ENCODE results near the gene AMY2A. TPM values are rescaled to one million over a fixed set of nuclear protein-coding genes. Genes with fewer than 3 reads are reported as not detected.
A peak's percentile ranks its signal among the peaks of the same experiment; 100 is the strongest.
"Not testable (repeated sequence)": the region's sequence is repeated elsewhere in the genome, so short reads cannot be mapped to it uniquely, and the experiment has no call there.

AMY2A gene
- total and polyA plus RNA-seq, 8 donors: 1,297 to 10,733 (median 4,622) TPM

- Histone ChIP-seq H3K27me3 (no peaks in the 10 kb centered on the region), H3K36me3 (no peaks in the 10 kb centered on the region), H3K4me1 (peaks cover 10 to 25% (median 21%) of the 10 kb centered on the region in 3 donors), H3K9me3 (no peaks in the 10 kb centered on the region), H3K27ac (peak overlapping the region in 2 of 4 donors; percentile 28 to 71), H3K4me3 (peak overlapping the region in 1 of 4 donors; percentile 0)
- 23 to 30% methylated on average over 3 of the region's 3 CpGs for whole genome bisulfite sequencing, 2 donors
- peak; percentile 30 to 66 (median 50) for ATAC-seq
- intact Hi-C loops (cut with DNase I): no loop called here
- no peak for TF ChIP-seq CTCF (IDR thresholded peaks at IDR 0.05)
- FAIRE-seq: no peak
- DNase-seq: no peak
Measured at GRCh38 chr1:103583887-103584286, 33.3 kb upstream of the AMY2A start.

- no peak for TF ChIP-seq CTCF (IDR thresholded peaks at IDR 0.05)
- Histone ChIP-seq H3K36me3 (no peaks in the 10 kb centered on the region), H3K27me3 (no peaks in the 10 kb centered on the region), H3K4me3 (no peak overlapping the region), H3K4me1 (peaks cover 7 to 22% (median 18%) of the 10 kb centered on the region in 3 donors), H3K9me3 (no peaks in the 10 kb centered on the region), H3K27ac (peak overlapping the region in 2 of 4 donors; percentile 28 to 71)
- DNase-seq (no peak), ATAC-seq (peak; percentile 18 to 70 (median 62)), FAIRE-seq (peak; percentile 45)
- WGBS, 2 donors: 26 to 32% methylated on average over 2 of the region's 2 CpGs
- intact Hi-C loops (cut with DNase I): no loop called here
Measured at GRCh38 chr1:103584537-103584936, 32.7 kb upstream of the AMY2A start.

GRCh38 chr1:103602740-103603139 is 14.5 kb upstream of the AMY2A start:
- H3K4me1 ChIP-seq; H3K27ac ChIP-seq; DNase-seq; H3K36me3 ChIP-seq; H3K9me3 ChIP-seq; H3K27me3 ChIP-seq; intact Hi-C loops (cut with DNase I); H3K4me3 ChIP-seq: not testable (repeated sequence)
- no CpG with 5 or more reads among the region's 3 CpGs for WGBS, 2 donors
- FAIRE-seq (peak; percentile 37), ATAC-seq (peak in 2 of 4 donors; percentile 37 to 47)

- no peak for FAIRE-seq
- H3K27me3 ChIP-seq: no peaks in the 10 kb centered on the region
- peak overlapping the region; percentile 6 to 84 (median 37) for H3K27ac ChIP-seq
- 50 to 58% methylated on average over 2 of the region's 2 CpGs for WGBS, 2 donors
- H3K36me3 ChIP-seq: no peaks in the 10 kb centered on the region
- intact Hi-C loops (cut with DNase I): no loop called here
- H3K4me3 ChIP-seq: no peak overlapping the region
- H3K9me3 ChIP-seq: no peaks in the 10 kb centered on the region
- DNase-seq: peak in 2 of 6 donors; percentile 14 to 38
- peaks cover 0 to 8% (median 6%) of the 10 kb centered on the region in 3 donors for H3K4me1 ChIP-seq
- ATAC-seq: peak; percentile 50 to 64 (median 55)
- TF ChIP-seq CTCF (IDR thresholded peaks at IDR 0.05): no peak
Measured at GRCh38 chr1:103616362-103616761, 865 bp upstream of the AMY2A start.

- intact Hi-C loops (cut with DNase I); H3K27ac ChIP-seq; DNase-seq; H3K27me3 ChIP-seq; H3K36me3 ChIP-seq; FAIRE-seq; H3K4me1 ChIP-seq; H3K9me3 ChIP-seq; H3K4me3 ChIP-seq: not testable (repeated sequence)
- 65% methylated on average over 3 of the region's 4 CpGs for WGBS, 2 donors
- peak; percentile 32 to 58 (median 48) for ATAC-seq
Measured at GRCh38 chr1:103627436-103627835, 10.2 kb downstream of the AMY2A start.

GRCh38 chr1:103641194-103641593 is 24.0 kb downstream of the AMY2A start:
- no CpG with 5 or more reads among the region's 3 CpGs for WGBS, 2 donors
- ATAC-seq; H3K4me3 ChIP-seq; H3K27ac ChIP-seq; H3K9me3 ChIP-seq; H3K27me3 ChIP-seq; H3K36me3 ChIP-seq; FAIRE-seq; H3K4me1 ChIP-seq; intact Hi-C loops (cut with DNase I); DNase-seq: not testable (repeated sequence)

- H3K27ac ChIP-seq; H3K27me3 ChIP-seq; H3K4me1 ChIP-seq; H3K36me3 ChIP-seq; H3K9me3 ChIP-seq; intact Hi-C loops (cut with DNase I); H3K4me3 ChIP-seq; ATAC-seq; DNase-seq: not testable (repeated sequence)
- no CpG with 5 or more reads among the region's 3 CpGs for WGBS, 2 donors
- peak; percentile 53 for FAIRE-seq
Measured at GRCh38 chr1:103643908-103644307, 26.7 kb downstream of the AMY2A start.

- H3K4me3 ChIP-seq; ATAC-seq; intact Hi-C loops (cut with DNase I); FAIRE-seq; DNase-seq; H3K9me3 ChIP-seq; H3K36me3 ChIP-seq; H3K27ac ChIP-seq; H3K27me3 ChIP-seq; H3K4me1 ChIP-seq: not testable (repeated sequence)
- WGBS, 2 donors: no CpG with 5 or more reads among the region's 3 CpGs
Measured at GRCh38 chr1:103650305-103650704, 33.1 kb downstream of the AMY2A start.

- H3K27me3 ChIP-seq; H3K4me3 ChIP-seq; ATAC-seq; DNase-seq; H3K9me3 ChIP-seq; FAIRE-seq; H3K36me3 ChIP-seq; H3K4me1 ChIP-seq; intact Hi-C loops (cut with DNase I); H3K27ac ChIP-seq: not testable (repeated sequence)
- WGBS, 2 donors: no CpG with 5 or more reads among the region's 4 CpGs
Measured at GRCh38 chr1:103650889-103651288, 33.7 kb downstream of the AMY2A start.

- intact Hi-C loops (cut with DNase I); DNase-seq; ATAC-seq; FAIRE-seq; H3K27ac ChIP-seq; H3K9me3 ChIP-seq; H3K27me3 ChIP-seq; H3K4me3 ChIP-seq; H3K36me3 ChIP-seq; H3K4me1 ChIP-seq: not testable (repeated sequence)
- WGBS, 2 donors: no CpG with 5 or more reads among the region's 6 CpGs
Measured at GRCh38 chr1:103654133-103654532, 36.9 kb downstream of the AMY2A start.

All from pancreas (tissue), 10 donors.